ENCODE results near the gene EFNA1.
"Not testable (repeated sequence)": the region's sequence is repeated elsewhere in the genome, so short reads cannot be mapped to it uniquely, and the experiment has no call there.

Gene EFNA1

GRCh38 chr1:155116113-155116764 lies 11.4 kb upstream of the EFNA1 start:
- no peaks in the 10 kb centered on the region for H3K36me3 ChIP-seq (ENCODE audit: control insufficient read depth, insufficient read depth, low read length)
- H3K4me3 ChIP-seq (ENCODE audit: low read depth, low read length) = no peak overlapping the region
- H3K4me1 ChIP-seq (ENCODE audit: control insufficient read depth, insufficient read depth, low read length) = no peaks in the 10 kb centered on the region
- no peaks in the 10 kb centered on the region for H3K9me3 ChIP-seq (ENCODE audit: control insufficient read depth, insufficient read depth, low read length)
- H3K9ac ChIP-seq (ENCODE audit: low read depth, low read length) = no peak overlapping the region
- no peak overlapping the region for H3K27ac ChIP-seq (ENCODE audit: low read depth, low read length)
- peaks cover 12% of the 10 kb centered on the region; the same call in 1 of the 2 replicates for H3K27me3 ChIP-seq (ENCODE audit: control insufficient read depth, insufficient read depth, low read length)

DNA sequence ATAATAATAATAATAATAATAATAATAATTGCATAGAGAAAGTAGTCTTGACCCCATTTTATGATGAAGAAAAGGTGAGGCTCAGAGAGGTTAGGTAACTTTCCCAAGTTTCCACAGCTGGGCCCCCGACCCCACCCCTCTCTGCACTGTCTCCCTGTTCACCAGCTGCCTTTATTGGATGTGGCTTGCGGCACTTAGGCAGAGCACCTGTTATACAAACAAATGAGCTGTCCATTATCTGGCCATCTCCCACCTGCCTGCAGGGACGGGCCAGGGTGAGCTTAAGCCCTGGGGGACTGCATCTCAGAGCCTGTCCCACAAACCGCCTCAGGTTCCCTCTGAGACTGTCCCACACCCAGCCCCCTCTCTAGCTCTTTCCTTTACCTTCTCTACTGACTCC lies 10.1 kb upstream of the EFNA1 start:
- no peaks in the 10 kb centered on the region for H3K36me3 ChIP-seq (ENCODE audit: control insufficient read depth, insufficient read depth, low read length)
- no peak overlapping the region for H3K4me3 ChIP-seq (ENCODE audit: low read depth, low read length)
- peaks cover 14% of the 10 kb centered on the region; the same call in 1 of the 2 replicates for H3K27me3 ChIP-seq (ENCODE audit: control insufficient read depth, insufficient read depth, low read length)
- H3K9me3 ChIP-seq (ENCODE audit: control insufficient read depth, insufficient read depth, low read length) = no peaks in the 10 kb centered on the region
- H3K27ac ChIP-seq (ENCODE audit: low read depth, low read length) = no peak overlapping the region
- no peak overlapping the region for H3K9ac ChIP-seq (ENCODE audit: low read depth, low read length)
- no peaks in the 10 kb centered on the region for H3K4me1 ChIP-seq (ENCODE audit: control insufficient read depth, insufficient read depth, low read length)

GRCh38 chr1:155118090-155118489 lies 9.6 kb upstream of the EFNA1 start:
- peaks cover 14% of the 10 kb centered on the region; the same call in 1 of the 2 replicates for H3K27me3 ChIP-seq (ENCODE audit: control insufficient read depth, insufficient read depth, low read length)
- not testable (repeated sequence) for H3K4me1 ChIP-seq (ENCODE audit: control insufficient read depth, insufficient read depth, low read length); H3K9ac ChIP-seq (ENCODE audit: low read depth, low read length); H3K27ac ChIP-seq (ENCODE audit: low read depth, low read length); H3K36me3 ChIP-seq (ENCODE audit: control insufficient read depth, insufficient read depth, low read length); H3K4me3 ChIP-seq (ENCODE audit: low read depth, low read length); H3K9me3 ChIP-seq (ENCODE audit: control insufficient read depth, insufficient read depth, low read length)

DNA sequence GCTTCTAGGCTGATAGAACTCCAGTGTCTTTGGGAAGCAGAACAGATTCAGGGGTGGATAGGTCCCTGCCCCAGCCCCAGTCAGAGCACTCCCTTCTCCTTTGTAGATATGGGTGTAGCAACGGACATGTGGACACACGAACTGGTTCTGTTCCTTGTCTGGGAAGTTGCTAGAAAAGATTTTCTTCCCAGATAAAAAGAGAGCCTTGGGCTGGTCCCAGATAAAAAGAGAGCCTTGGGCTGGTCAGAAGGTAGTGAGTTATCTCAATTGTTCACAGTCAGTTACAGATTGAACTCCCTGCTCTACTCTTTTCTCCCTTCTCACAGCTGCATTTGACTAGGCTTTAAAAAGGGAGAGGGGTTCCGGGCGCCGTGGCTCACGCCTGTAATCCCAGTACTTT lies 7.4 kb upstream of the EFNA1 start:
- H3K27ac ChIP-seq (ENCODE audit: low read depth, low read length) = no peak overlapping the region
- H3K36me3 ChIP-seq (ENCODE audit: control insufficient read depth, insufficient read depth, low read length) = no peaks in the 10 kb centered on the region
- H3K9ac ChIP-seq (ENCODE audit: low read depth, low read length) = no peak overlapping the region
- peaks cover 31% of the 10 kb centered on the region for H3K27me3 ChIP-seq (ENCODE audit: control insufficient read depth, insufficient read depth, low read length)
- H3K4me1 ChIP-seq (ENCODE audit: control insufficient read depth, insufficient read depth, low read length) = peaks cover 10% of the 10 kb centered on the region
- H3K9me3 ChIP-seq (ENCODE audit: control insufficient read depth, insufficient read depth, low read length) = no peaks in the 10 kb centered on the region
- H3K4me3 ChIP-seq (ENCODE audit: low read depth, low read length) = no peak overlapping the region

DNA sequence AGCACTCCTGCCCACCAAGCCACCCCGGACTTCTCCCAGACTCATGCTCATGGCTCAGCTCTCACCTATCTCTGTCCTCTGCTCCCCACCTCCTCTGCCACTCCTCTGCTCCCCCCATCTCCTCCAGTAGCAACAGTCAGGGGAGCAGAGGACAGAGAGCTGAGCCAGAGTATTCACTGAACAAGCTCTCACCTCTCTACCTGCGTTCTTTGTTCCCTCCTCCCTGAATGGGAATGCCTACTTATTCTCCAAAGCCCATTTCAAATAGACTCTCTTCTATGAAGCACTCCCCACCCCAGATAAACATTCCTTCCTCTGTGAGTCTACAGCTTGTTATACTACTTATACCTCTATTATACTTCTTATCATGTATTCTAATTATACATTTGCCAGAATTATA lies 6.4 kb upstream of the EFNA1 start:
- no peaks in the 10 kb centered on the region for H3K36me3 ChIP-seq (ENCODE audit: control insufficient read depth, insufficient read depth, low read length)
- H3K4me3 ChIP-seq (ENCODE audit: low read depth, low read length) = no peak overlapping the region
- peaks cover 41% of the 10 kb centered on the region for H3K27me3 ChIP-seq (ENCODE audit: control insufficient read depth, insufficient read depth, low read length)
- H3K9ac ChIP-seq (ENCODE audit: low read depth, low read length) = no peak overlapping the region
- H3K27ac ChIP-seq (ENCODE audit: low read depth, low read length) = no peak overlapping the region
- H3K9me3 ChIP-seq (ENCODE audit: control insufficient read depth, insufficient read depth, low read length) = no peaks in the 10 kb centered on the region
- H3K4me1 ChIP-seq (ENCODE audit: control insufficient read depth, insufficient read depth, low read length) = peaks cover 20% of the 10 kb centered on the region

- Histone ChIP-seq H3K4me1 (ENCODE audit: control insufficient read depth, insufficient read depth, low read length) (peaks cover 27% of the 10 kb centered on the region), H3K27ac (ENCODE audit: low read depth, low read length) (no peak overlapping the region), H3K4me3 (ENCODE audit: low read depth, low read length) (no peak overlapping the region), H3K9ac (ENCODE audit: low read depth, low read length) (no peak overlapping the region), H3K27me3 (ENCODE audit: control insufficient read depth, insufficient read depth, low read length) (peaks cover 51% of the 10 kb centered on the region), H3K36me3 (ENCODE audit: control insufficient read depth, insufficient read depth, low read length) (no peaks in the 10 kb centered on the region), H3K9me3 (ENCODE audit: control insufficient read depth, insufficient read depth, low read length) (no peaks in the 10 kb centered on the region)
Measured at GRCh38 chr1:155122308-155122707, 5.4 kb upstream of the EFNA1 start.

DNA sequence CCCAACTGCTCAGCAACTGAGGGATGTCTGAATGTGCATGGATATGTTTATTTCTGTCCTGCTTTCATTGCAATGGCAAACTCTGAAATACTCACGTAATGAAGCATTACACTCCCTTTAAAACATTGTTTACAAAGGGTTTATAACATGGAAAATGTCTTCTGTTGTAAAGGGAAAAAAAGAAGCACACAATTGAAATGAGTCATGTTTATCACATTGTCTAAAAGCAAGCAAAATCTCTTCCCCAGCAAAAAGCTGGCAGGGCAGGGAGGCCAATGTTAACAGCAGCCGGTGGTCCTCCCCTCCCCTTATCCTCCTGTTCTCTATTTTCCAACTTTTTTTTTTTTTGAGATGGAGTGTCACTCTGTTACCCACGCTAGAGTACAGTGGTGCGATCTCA lies 3.9 kb upstream of the EFNA1 start:
- no peaks in the 10 kb centered on the region for H3K9me3 ChIP-seq (ENCODE audit: control insufficient read depth, insufficient read depth, low read length)
- no peak overlapping the region for H3K4me3 ChIP-seq (ENCODE audit: low read depth, low read length)
- no peak overlapping the region for H3K9ac ChIP-seq (ENCODE audit: low read depth, low read length)
- H3K36me3 ChIP-seq (ENCODE audit: control insufficient read depth, insufficient read depth, low read length) = no peaks in the 10 kb centered on the region
- H3K27me3 ChIP-seq (ENCODE audit: control insufficient read depth, insufficient read depth, low read length) = peaks cover 65% of the 10 kb centered on the region
- H3K27ac ChIP-seq (ENCODE audit: low read depth, low read length) = no peak overlapping the region
- H3K4me1 ChIP-seq (ENCODE audit: control insufficient read depth, insufficient read depth, low read length) = peaks cover 37% of the 10 kb centered on the region

GRCh38 chr1:155124503-155125463 lies 2.9 kb upstream of the EFNA1 start:
- H3K4me3 ChIP-seq (ENCODE audit: low read depth, low read length) = no peak overlapping the region
- H3K9ac ChIP-seq (ENCODE audit: low read depth, low read length) = no peak overlapping the region
- H3K4me1 ChIP-seq (ENCODE audit: control insufficient read depth, insufficient read depth, low read length) = peaks cover 47% of the 10 kb centered on the region
- peaks cover 71% of the 10 kb centered on the region for H3K27me3 ChIP-seq (ENCODE audit: control insufficient read depth, insufficient read depth, low read length)
- H3K9me3 ChIP-seq (ENCODE audit: control insufficient read depth, insufficient read depth, low read length) = no peaks in the 10 kb centered on the region
- H3K27ac ChIP-seq (ENCODE audit: low read depth, low read length) = no peak overlapping the region
- H3K36me3 ChIP-seq (ENCODE audit: control insufficient read depth, insufficient read depth, low read length) = no peaks in the 10 kb centered on the region

DNA sequence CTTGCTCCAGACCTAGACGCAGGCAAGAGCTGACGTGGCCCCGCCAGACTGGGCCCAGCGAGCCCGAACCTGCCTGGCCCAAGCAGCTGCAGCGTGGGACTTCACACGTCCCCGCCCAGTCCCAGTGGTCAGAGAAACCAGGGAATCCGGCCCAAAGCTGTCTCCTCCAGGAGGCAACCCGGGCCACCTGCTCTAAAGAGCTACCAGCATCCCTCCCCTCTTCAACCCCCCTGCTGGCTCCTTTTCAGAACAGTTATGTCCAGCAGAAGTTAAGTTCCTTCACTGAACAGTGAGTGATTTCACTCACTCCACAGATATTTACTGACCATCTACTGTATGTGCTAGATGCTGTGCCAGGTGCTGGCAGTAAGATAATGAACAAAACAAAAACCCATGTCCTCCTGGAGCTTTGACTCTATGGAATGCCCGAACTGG lies 2.1 kb upstream of the EFNA1 start:
- H3K4me3 ChIP-seq (ENCODE audit: low read depth, low read length) = peak overlapping the region; percentile 69
- no peak overlapping the region for H3K9ac ChIP-seq (ENCODE audit: low read depth, low read length)
- H3K27ac ChIP-seq (ENCODE audit: low read depth, low read length) = no peak overlapping the region
- H3K4me1 ChIP-seq (ENCODE audit: control insufficient read depth, insufficient read depth, low read length) = peaks cover 52% of the 10 kb centered on the region
- peaks cover 64% of the 10 kb centered on the region for H3K27me3 ChIP-seq (ENCODE audit: control insufficient read depth, insufficient read depth, low read length)
- H3K9me3 ChIP-seq (ENCODE audit: control insufficient read depth, insufficient read depth, low read length) = no peaks in the 10 kb centered on the region
- H3K36me3 ChIP-seq (ENCODE audit: control insufficient read depth, insufficient read depth, low read length) = no peaks in the 10 kb centered on the region

DNA sequence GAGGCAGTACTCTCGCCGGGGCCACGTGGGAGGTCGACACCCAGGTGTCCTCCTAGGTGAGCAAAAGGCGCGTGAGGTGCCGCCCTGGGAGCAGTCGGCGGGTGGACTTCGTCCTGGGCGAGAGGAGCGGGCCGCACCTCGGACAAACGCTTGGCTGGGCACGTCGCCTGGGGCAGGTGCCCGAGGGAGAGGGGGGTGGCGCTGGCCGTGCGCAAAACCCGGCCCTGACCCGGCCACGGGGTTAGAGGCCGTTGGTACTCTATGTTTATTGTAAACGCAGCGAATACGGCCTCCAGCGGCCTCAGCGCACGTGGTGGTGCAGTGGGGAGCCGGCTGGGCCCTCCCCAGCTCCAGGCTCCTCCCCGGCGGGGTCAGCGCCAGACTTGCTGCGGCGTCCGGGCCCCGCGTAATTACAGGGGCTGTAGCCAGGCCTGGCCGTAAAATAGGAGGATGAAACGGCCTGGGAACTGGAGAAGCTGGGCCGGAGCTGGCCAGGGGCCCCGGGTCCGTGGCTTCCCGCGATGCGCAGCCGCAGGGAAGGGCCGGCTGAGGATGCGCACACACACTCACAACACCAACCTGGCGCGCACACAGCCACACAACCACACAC lies 1.6 kb upstream of the EFNA1 start:
- peak overlapping the region; percentile 69 for H3K4me3 ChIP-seq (ENCODE audit: low read depth, low read length)
- peaks cover 57% of the 10 kb centered on the region for H3K4me1 ChIP-seq (ENCODE audit: control insufficient read depth, insufficient read depth, low read length)
- no peaks in the 10 kb centered on the region for H3K9me3 ChIP-seq (ENCODE audit: control insufficient read depth, insufficient read depth, low read length)
- peaks cover 63% of the 10 kb centered on the region for H3K27me3 ChIP-seq (ENCODE audit: control insufficient read depth, insufficient read depth, low read length)
- no peak overlapping the region for H3K9ac ChIP-seq (ENCODE audit: low read depth, low read length)
- no peaks in the 10 kb centered on the region for H3K36me3 ChIP-seq (ENCODE audit: control insufficient read depth, insufficient read depth, low read length)
- H3K27ac ChIP-seq (ENCODE audit: low read depth, low read length) = peak overlapping the region; percentile 16
